Measurements from ENCODE around the gene TTC39C.
"Not testable (repeated sequence)": the region's sequence is repeated elsewhere in the genome, so short reads cannot be mapped to it uniquely, and the experiment has no call there.

TTC39C gene

GRCh38 chr18:24064391-24065100, 50.0 kb downstream of the TTC39C start:
- Histone ChIP-seq H3K9ac (ENCODE audit: low read length) (no peak overlapping the region), H3K4me1 (ENCODE audit: control insufficient read depth, low read depth, low read length) (no peaks in the 10 kb centered on the region)

GRCh38 chr18:24065906-24066305, 51.4 kb downstream of the TTC39C start:
- peaks cover 3% of the 10 kb centered on the region for H3K36me3 ChIP-seq (ENCODE audit: control insufficient read depth, low read depth, low read length)
- H3K9me3 ChIP-seq (ENCODE audit: control insufficient read depth, low read depth, low read length), result no peaks in the 10 kb centered on the region
- no peaks in the 10 kb centered on the region for H3K27me3 ChIP-seq (ENCODE audit: control insufficient read depth, insufficient read depth, low read length)
- H3K4me3 ChIP-seq (ENCODE audit: low read length), result no peak overlapping the region
- H3K4me1 ChIP-seq (ENCODE audit: control insufficient read depth, low read depth, low read length), result no peaks in the 10 kb centered on the region
- no peak overlapping the region for H3K9ac ChIP-seq (ENCODE audit: low read length)
- H3K27ac ChIP-seq (ENCODE audit: low read length), result no peak overlapping the region

More at GRCh38 chr18:24064391-24065100, 50.0 kb downstream of the TTC39C start:
- Histone ChIP-seq H3K4me3 (ENCODE audit: low read length) (no peak overlapping the region), H3K9me3 (ENCODE audit: control insufficient read depth, low read depth, low read length) (no peaks in the 10 kb centered on the region), H3K36me3 (ENCODE audit: control insufficient read depth, low read depth, low read length) (peaks cover 3% of the 10 kb centered on the region), H3K27me3 (ENCODE audit: control insufficient read depth, insufficient read depth, low read length) (no peaks in the 10 kb centered on the region), H3K27ac (ENCODE audit: low read length) (no peak overlapping the region)

- H3K9me3 ChIP-seq (ENCODE audit: control insufficient read depth, low read depth, low read length), result no peaks in the 10 kb centered on the region
- no peak overlapping the region for H3K9ac ChIP-seq (ENCODE audit: low read length)
- no peaks in the 10 kb centered on the region for H3K27me3 ChIP-seq (ENCODE audit: control insufficient read depth, insufficient read depth, low read length)
- H3K27ac ChIP-seq (ENCODE audit: low read length), result no peak overlapping the region
- no peak overlapping the region for H3K4me3 ChIP-seq (ENCODE audit: low read length)
- no peaks in the 10 kb centered on the region for H3K4me1 ChIP-seq (ENCODE audit: control insufficient read depth, low read depth, low read length)
- H3K36me3 ChIP-seq (ENCODE audit: control insufficient read depth, low read depth, low read length), result peaks cover 3% of the 10 kb centered on the region
Observed at GRCh38 chr18:24068945-24069693, 54.6 kb downstream of the TTC39C start.

- H3K9me3 ChIP-seq (ENCODE audit: control insufficient read depth, low read depth, low read length), result no peaks in the 10 kb centered on the region
- peaks cover 3% of the 10 kb centered on the region for H3K36me3 ChIP-seq (ENCODE audit: control insufficient read depth, low read depth, low read length)
- H3K27me3 ChIP-seq (ENCODE audit: control insufficient read depth, insufficient read depth, low read length), result no peaks in the 10 kb centered on the region
- no peak overlapping the region for H3K4me3 ChIP-seq (ENCODE audit: low read length)
- H3K4me1 ChIP-seq (ENCODE audit: control insufficient read depth, low read depth, low read length), result no peaks in the 10 kb centered on the region
- no peak overlapping the region for H3K27ac ChIP-seq (ENCODE audit: low read length)
- H3K9ac ChIP-seq (ENCODE audit: low read length), result no peak overlapping the region
Observed at GRCh38 chr18:24071029-24071428, 56.5 kb downstream of the TTC39C start.

- peaks cover 3% of the 10 kb centered on the region for H3K36me3 ChIP-seq (ENCODE audit: control insufficient read depth, low read depth, low read length)
- no peak overlapping the region for H3K4me3 ChIP-seq (ENCODE audit: low read length)
- H3K27ac ChIP-seq (ENCODE audit: low read length), result no peak overlapping the region
- no peaks in the 10 kb centered on the region for H3K27me3 ChIP-seq (ENCODE audit: control insufficient read depth, insufficient read depth, low read length)
- no peak overlapping the region for H3K9ac ChIP-seq (ENCODE audit: low read length)
- H3K4me1 ChIP-seq (ENCODE audit: control insufficient read depth, low read depth, low read length), result peaks cover under 1% of the 10 kb centered on the region
- H3K9me3 ChIP-seq (ENCODE audit: control insufficient read depth, low read depth, low read length), result no peaks in the 10 kb centered on the region
Observed at GRCh38 chr18:24071779-24072178, 57.2 kb downstream of the TTC39C start.

- Histone ChIP-seq H3K4me3 (ENCODE audit: low read length) (no peak overlapping the region), H3K36me3 (ENCODE audit: control insufficient read depth, low read depth, low read length) (no peaks in the 10 kb centered on the region), H3K27me3 (ENCODE audit: control insufficient read depth, insufficient read depth, low read length) (no peaks in the 10 kb centered on the region), H3K9me3 (ENCODE audit: control insufficient read depth, low read depth, low read length) (no peaks in the 10 kb centered on the region), H3K4me1 (ENCODE audit: control insufficient read depth, low read depth, low read length) (peaks cover 3% of the 10 kb centered on the region), H3K27ac (ENCODE audit: low read length) (no peak overlapping the region), H3K9ac (ENCODE audit: low read length) (no peak overlapping the region)
Observed at GRCh38 chr18:24072743-24073142, 58.2 kb downstream of the TTC39C start.

- Histone ChIP-seq H3K4me1 (ENCODE audit: control insufficient read depth, low read depth, low read length) (peaks cover 6% of the 10 kb centered on the region), H3K4me3 (ENCODE audit: low read length) (no peak overlapping the region), H3K27me3 (ENCODE audit: control insufficient read depth, insufficient read depth, low read length) (no peaks in the 10 kb centered on the region), H3K9me3 (ENCODE audit: control insufficient read depth, low read depth, low read length) (no peaks in the 10 kb centered on the region), H3K9ac (ENCODE audit: low read length) (no peak overlapping the region), H3K36me3 (ENCODE audit: control insufficient read depth, low read depth, low read length) (no peaks in the 10 kb centered on the region), H3K27ac (ENCODE audit: low read length) (no peak overlapping the region)
Observed at GRCh38 chr18:24073791-24074190, 59.2 kb downstream of the TTC39C start.

- not testable (repeated sequence) for H3K4me3 ChIP-seq (ENCODE audit: low read length); H3K9me3 ChIP-seq (ENCODE audit: control insufficient read depth, low read depth, low read length); H3K27ac ChIP-seq (ENCODE audit: low read length); H3K27me3 ChIP-seq (ENCODE audit: control insufficient read depth, insufficient read depth, low read length); H3K4me1 ChIP-seq (ENCODE audit: control insufficient read depth, low read depth, low read length); H3K36me3 ChIP-seq (ENCODE audit: control insufficient read depth, low read depth, low read length); H3K9ac ChIP-seq (ENCODE audit: low read length)
Observed at GRCh38 chr18:24074757-24075156, 60.2 kb downstream of the TTC39C start.

GRCh38 chr18:24075767-24076597, 61.4 kb downstream of the TTC39C start:
- no peak overlapping the region for H3K9ac ChIP-seq (ENCODE audit: low read length)
- no peaks in the 10 kb centered on the region for H3K27me3 ChIP-seq (ENCODE audit: control insufficient read depth, insufficient read depth, low read length)
- peaks cover 6% of the 10 kb centered on the region for H3K4me1 ChIP-seq (ENCODE audit: control insufficient read depth, low read depth, low read length)
- no peak overlapping the region for H3K27ac ChIP-seq (ENCODE audit: low read length)
- no peaks in the 10 kb centered on the region for H3K9me3 ChIP-seq (ENCODE audit: control insufficient read depth, low read depth, low read length)
- H3K36me3 ChIP-seq (ENCODE audit: control insufficient read depth, low read depth, low read length), result no peaks in the 10 kb centered on the region
- H3K4me3 ChIP-seq (ENCODE audit: low read length), result no peak overlapping the region

- Histone ChIP-seq H3K27me3 (ENCODE audit: control insufficient read depth, insufficient read depth, low read length) (no peaks in the 10 kb centered on the region), H3K9ac (ENCODE audit: low read length) (no peak overlapping the region), H3K9me3 (ENCODE audit: control insufficient read depth, low read depth, low read length) (no peaks in the 10 kb centered on the region), H3K4me1 (ENCODE audit: control insufficient read depth, low read depth, low read length) (peaks cover 6% of the 10 kb centered on the region), H3K27ac (ENCODE audit: low read length) (no peak overlapping the region), H3K36me3 (ENCODE audit: control insufficient read depth, low read depth, low read length) (no peaks in the 10 kb centered on the region), H3K4me3 (ENCODE audit: low read length) (no peak overlapping the region)
Observed at GRCh38 chr18:24076950-24077349, 62.4 kb downstream of the TTC39C start.

GRCh38 chr18:24078391-24078790, 63.8 kb downstream of the TTC39C start:
- H3K9ac ChIP-seq (ENCODE audit: low read length), result no peak overlapping the region
- no peaks in the 10 kb centered on the region for H3K27me3 ChIP-seq (ENCODE audit: control insufficient read depth, insufficient read depth, low read length)
- H3K27ac ChIP-seq (ENCODE audit: low read length), result no peak overlapping the region
- no peaks in the 10 kb centered on the region for H3K36me3 ChIP-seq (ENCODE audit: control insufficient read depth, low read depth, low read length)
- H3K4me1 ChIP-seq (ENCODE audit: control insufficient read depth, low read depth, low read length), result peaks cover 6% of the 10 kb centered on the region
- no peaks in the 10 kb centered on the region for H3K9me3 ChIP-seq (ENCODE audit: control insufficient read depth, low read depth, low read length)
- H3K4me3 ChIP-seq (ENCODE audit: low read length), result no peak overlapping the region

Measured in iPS-18a (cell line).